BJ (cell line): ENCODE results near the gene METTL1. TPM values are rescaled to one million over a fixed set of nuclear protein-coding genes. Genes with fewer than 3 reads are reported as not detected.
A peak's percentile ranks its signal among the peaks of the same experiment; 100 is the strongest.

Experiments used
- CTCF ChIA-PET: fragments of 350-600 bp; formaldehyde crosslinking; extraction: SDS; loops from one replicate; lab custom pipeline; 2021; ENCODE audit warnings: antibody characterized with exemption, inconsistent platforms; lab: Yijun Ruan, JAX
- POLR2A ChIA-PET: fragments of 300-600 bp; sonication (Branson Sonifier 250); formaldehyde crosslinking; extraction: SDS; loops from one replicate; lab custom pipeline; 2021; ENCODE audit warnings: antibody characterized with exemption; lab: Charles Lee
- DNase-seq: peaks from one replicate; pipeline ENCODE4 v3.0.0-alpha.2; 2011; ENCODE audit warnings: low read depth
- H3K27me3 ChIP-seq: 2 replicates; pipeline ENCODE4 v1.6.0; 2011; ENCODE audit warnings: low read length; ENCODE audit not compliant: control insufficient read depth, insufficient read depth
- H3K36me3 ChIP-seq: 2 replicates; pipeline ENCODE4 v1.5.1; 2011; ENCODE audit warnings: low read length; ENCODE audit not compliant: control insufficient read depth, insufficient read depth
- H3K4me3 ChIP-seq: 2 replicates; pipeline ENCODE4 v1.5.1; 2011; ENCODE audit warnings: low read depth, mild to moderate bottlenecking, control low read depth, low read length
- CTCF ChIP-seq: IDR thresholded peaks from 2 replicates; pipeline ENCODE4 v1.5.1; 2011; ENCODE audit warnings: low read depth, mild to moderate bottlenecking, control low read depth, inconsistent platforms, low read length, moderate library complexity; ENCODE audit not compliant: insufficient read depth
- polyA plus RNA-seq: library from polyadenylated mRNA; depleted of rRNA; stranded (reverse); fragments of >200 nt; gene quantifications from 2 replicates; pipeline ENCODE4 v1.2.3, GENCODE V29; 2011

Gene METTL1
- polyA plus RNA-seq, 1 experiment, result 42.8 TPM

- no peak for DNase-seq
- Histone ChIP-seq H3K4me3 (no peak overlapping the region), H3K36me3 (peaks cover 15% of the 10 kb centered on the region), H3K27me3 (peaks cover 8% of the 10 kb centered on the region)
- POLR2A ChIA-PET, result no interaction called here
- CTCF ChIA-PET, result interaction anchor here (2.2 kb wide), 1 partner anchor 20 kb away, joined by 14 read pairs; no protein-coding TSS in a partner anchor
- no peak for TF ChIP-seq CTCF
Measured at GRCh38 chr12:57746025-57746424, 25.9 kb downstream of the METTL1 start.

GRCh38 chr12:57745485-57745881, 26.4 kb downstream of the METTL1 start:
- Histone ChIP-seq H3K36me3 (peaks cover 15% of the 10 kb centered on the region), H3K4me3 (peak overlapping the region; percentile 75), H3K27me3 (peaks cover 14% of the 10 kb centered on the region)
- CTCF ChIA-PET, result interaction anchor here (0.8 to 2.2 kb wide), 5 partner anchors 9 to 19 kb away, joined by 3 to 14 read pairs (median 4); no protein-coding TSS in a partner anchor
- POLR2A ChIA-PET, result interaction anchor here (1.2 kb wide), 1 partner anchor 196 kb away, joined by 3 read pairs; the partner anchor contains the start of gene ATP23
- DNase-seq, result no peak
- no peak for TF ChIP-seq CTCF

GRCh38 chr12:57744777-57745484, 27.0 kb downstream of the METTL1 start, which contains the start of gene TSPAN31:
TSS of gene TSPAN31 (plus strand) at chr12:57745039. CDS start at chr12:57745155, 116 bp downstream.
- H3K27me3 ChIP-seq, result peaks cover 18% of the 10 kb centered on the region

GRCh38 chr12:57744194-57744776, 27.6 kb downstream of the METTL1 start:
- no peak for TF ChIP-seq CTCF
- CTCF ChIA-PET, result interaction anchor here (0.9 to 2.2 kb wide), 3 partner anchors 11 to 18 kb away, joined by 3 to 14 read pairs (median 5); no protein-coding TSS in a partner anchor
- peak overlapping the region; percentile 75 for H3K4me3 ChIP-seq
- H3K27me3 ChIP-seq, result peaks cover 24% of the 10 kb centered on the region
- POLR2A ChIA-PET, result interaction anchor here (0.6 to 1.2 kb wide), 3 partner anchors 28 to 197 kb away, joined by 3 read pairs; partner anchors contain the start of genes ATP23 and EEF1AKMT3
- DNase-seq, result no peak
- peaks cover 15% of the 10 kb centered on the region for H3K36me3 ChIP-seq

More at GRCh38 chr12:57744777-57745484, 27.0 kb downstream of the METTL1 start, which contains the start of gene TSPAN31:
- Histone ChIP-seq H3K36me3 (peaks cover 15% of the 10 kb centered on the region), H3K4me3 (peak within 1 kb of the TSS; percentile 75)
- ChIA-PET CTCF (interaction anchor here (0.8 to 2.2 kb wide), 6 partner anchors 8 to 19 kb away, joined by 3 to 14 read pairs (median 4); no protein-coding TSS in a partner anchor), POLR2A (interaction anchor here (0.6 to 1.2 kb wide), 3 partner anchors 28 to 196 kb away, joined by 3 read pairs; partner anchors contain the start of genes ATP23 and EEF1AKMT3)
- no peak for TF ChIP-seq CTCF
- DNase-seq, result peak; percentile 90

- CTCF ChIA-PET, result interaction anchor here (1.8 to 2.2 kb wide), 2 partner anchors 16 to 17 kb away, joined by 5 to 14 read pairs; no protein-coding TSS in a partner anchor
Measured at GRCh38 chr12:57743769-57744168, 28.1 kb downstream of the METTL1 start.

More at GRCh38 chr12:57743769-57744168, 28.1 kb downstream of the METTL1 start:
- POLR2A ChIA-PET, result no interaction called here
- DNase-seq, result no peak
- Histone ChIP-seq H3K27me3 (peaks cover 28% of the 10 kb centered on the region), H3K36me3 (peaks cover 11% of the 10 kb centered on the region), H3K4me3 (no peak overlapping the region)
- TF ChIP-seq CTCF, result no peak
